ENCODE data around the gene AUTS2. TPM values are rescaled to one million over a fixed set of nuclear protein-coding genes. Genes with fewer than 3 reads are reported as not detected.

The AUTS2 gene
- total RNA-seq, 3 donors from 2014 or later = 31.5 to 94.3 (median 81.3) TPM

DNA sequence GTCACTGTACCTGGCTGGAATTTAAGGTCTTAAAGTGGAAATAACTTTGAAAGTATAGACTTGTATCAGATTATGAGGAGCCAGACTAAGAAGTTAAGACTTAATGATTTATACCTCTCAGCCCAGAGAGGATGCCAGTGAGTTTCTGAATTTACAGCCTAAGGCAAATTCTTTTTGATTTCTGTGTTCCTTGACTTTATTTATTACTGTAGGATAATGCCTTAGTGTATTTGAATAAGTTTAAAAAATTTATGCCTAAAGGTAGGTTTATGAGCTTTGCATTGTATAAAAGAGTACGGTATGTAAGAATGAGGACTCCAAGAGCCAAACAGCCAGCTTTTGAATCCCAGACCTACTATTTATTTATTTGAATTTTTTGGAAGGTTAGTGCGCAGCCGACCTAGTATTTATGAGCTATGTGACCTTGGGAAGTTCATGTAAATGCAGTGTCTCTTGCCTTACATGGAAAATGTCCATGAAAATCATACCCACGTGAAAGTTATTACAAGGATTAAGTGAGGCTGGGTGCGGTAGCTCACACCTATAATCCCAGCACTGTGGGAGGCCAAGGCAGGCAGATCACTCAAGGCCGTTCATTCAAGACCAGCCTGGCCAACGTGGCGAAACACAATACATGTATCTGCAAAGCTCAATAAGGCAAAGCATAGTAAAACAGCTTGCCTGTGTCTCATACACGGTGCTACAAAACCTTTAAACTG, 174.6 kb downstream of the AUTS2 start:
- intact Hi-C loops (cut with DNase I; ENCODE audit: low total_unique reads) = no loop called here
- Histone ChIP-seq H3K4me3 (no peak overlapping the region), H3K9me3 (no peaks in the 10 kb centered on the region), H3K27ac (no peak overlapping the region), H3K27me3 (no peaks in the 10 kb centered on the region), H3K4me1 (peaks cover 0 to 9% of the 10 kb centered on the region in 2 donors), H3K36me3 (no peaks in the 10 kb centered on the region)
- TF ChIP-seq, protein P1, sequence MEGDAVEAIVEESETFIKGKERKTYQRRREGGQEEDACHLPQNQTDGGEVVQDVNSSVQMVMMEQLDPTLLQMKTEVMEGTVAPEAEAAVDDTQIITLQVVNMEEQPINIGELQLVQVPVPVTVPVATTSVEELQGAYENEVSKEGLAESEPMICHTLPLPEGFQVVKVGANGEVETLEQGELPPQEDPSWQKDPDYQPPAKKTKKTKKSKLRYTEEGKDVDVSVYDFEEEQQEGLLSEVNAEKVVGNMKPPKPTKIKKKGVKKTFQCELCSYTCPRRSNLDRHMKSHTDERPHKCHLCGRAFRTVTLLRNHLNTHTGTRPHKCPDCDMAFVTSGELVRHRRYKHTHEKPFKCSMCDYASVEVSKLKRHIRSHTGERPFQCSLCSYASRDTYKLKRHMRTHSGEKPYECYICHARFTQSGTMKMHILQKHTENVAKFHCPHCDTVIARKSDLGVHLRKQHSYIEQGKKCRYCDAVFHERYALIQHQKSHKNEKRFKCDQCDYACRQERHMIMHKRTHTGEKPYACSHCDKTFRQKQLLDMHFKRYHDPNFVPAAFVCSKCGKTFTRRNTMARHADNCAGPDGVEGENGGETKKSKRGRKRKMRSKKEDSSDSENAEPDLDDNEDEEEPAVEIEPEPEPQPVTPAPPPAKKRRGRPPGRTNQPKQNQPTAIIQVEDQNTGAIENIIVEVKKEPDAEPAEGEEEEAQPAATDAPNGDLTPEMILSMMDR (IDR thresholded peaks at IDR 0.05) = no peak
- no peak for TF ChIP-seq POLR2AphosphoS5 (IDR thresholded peaks at IDR 0.05)
- no peak for TF ChIP-seq POLR2A (IDR thresholded peaks at IDR 0.05)
- DNase-seq (ENCODE audit: low spot score in 2 of 2) = no peak

DNA sequence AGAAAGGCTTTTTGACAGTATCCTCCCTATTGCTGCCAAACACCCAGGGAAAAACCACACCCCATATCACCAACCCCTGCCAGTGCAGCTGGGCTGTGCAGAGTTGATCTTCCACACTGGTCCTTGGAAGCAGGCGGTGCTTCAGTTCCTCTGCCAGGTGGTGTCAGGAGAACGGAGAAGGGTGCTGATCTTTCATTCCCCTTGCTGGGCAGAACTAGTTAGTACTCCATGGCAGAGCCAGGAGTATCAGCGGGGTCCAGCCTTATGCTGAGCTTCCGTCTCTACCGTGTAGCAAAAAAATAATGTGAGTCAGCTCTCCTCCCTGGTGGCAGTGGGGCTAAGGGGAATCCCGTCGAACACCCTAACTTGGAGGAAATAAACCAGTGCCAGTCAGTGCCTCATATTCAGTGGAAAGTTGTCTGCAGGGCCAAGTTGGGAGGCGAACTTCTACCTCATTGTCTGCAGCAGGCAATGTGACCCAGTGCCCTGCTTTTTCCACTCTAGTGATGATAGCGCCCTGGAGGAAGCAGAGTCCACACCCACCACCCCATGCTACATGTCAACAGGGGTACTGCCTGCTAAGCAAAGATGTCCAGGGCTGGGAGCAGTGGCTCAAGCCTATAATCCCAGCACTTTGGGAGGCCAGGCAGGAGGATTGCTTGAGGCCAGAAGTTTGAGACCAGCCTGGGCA, 175.4 kb downstream of the AUTS2 start:
- no peak for DNase-seq (ENCODE audit: low spot score in 2 of 2)
- Histone ChIP-seq H3K4me1 (peaks cover 0 to 8% of the 10 kb centered on the region in 2 donors), H3K36me3 (no peaks in the 10 kb centered on the region), H3K27ac (peak overlapping the region in 1 of 2 donors; percentile 21), H3K4me3 (no peak overlapping the region), H3K9me3 (no peaks in the 10 kb centered on the region), H3K27me3 (no peaks in the 10 kb centered on the region)
- intact Hi-C loops (cut with DNase I; ENCODE audit: low total_unique reads) = no loop called here
- TF ChIP-seq POLR2AphosphoS5 (IDR thresholded peaks at IDR 0.05) (no peak), POLR2A (IDR thresholded peaks at IDR 0.05) (no peak)
- TF ChIP-seq, protein P1 (IDR thresholded peaks at IDR 0.05) = no peak

DNA sequence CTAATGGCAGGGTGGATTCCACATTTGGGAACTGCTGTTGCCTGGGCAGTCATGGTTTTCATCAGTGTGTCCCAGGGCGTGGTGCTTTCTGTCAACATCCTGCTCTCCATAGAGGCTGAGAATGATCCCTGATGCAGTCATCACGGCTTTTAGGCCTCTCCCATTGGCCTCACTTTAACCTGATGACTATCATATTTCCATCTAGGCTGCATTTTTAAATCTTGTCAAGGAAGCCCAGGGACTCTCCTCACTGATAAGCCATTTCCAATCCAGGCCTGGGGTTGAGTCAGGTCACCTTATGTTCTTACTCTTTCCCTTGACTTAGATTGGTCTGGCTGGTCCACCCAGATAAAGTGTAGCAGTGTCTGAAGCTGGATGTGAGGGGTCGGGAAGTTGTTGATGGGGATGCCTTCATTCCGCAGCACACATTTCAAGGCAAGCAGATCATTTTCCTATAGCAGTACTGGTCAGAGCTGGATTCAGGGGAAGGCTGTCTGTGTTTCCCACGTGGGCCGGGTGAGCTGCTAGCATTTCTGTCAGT, 177.0 kb downstream of the AUTS2 start:
- H3K27me3 ChIP-seq = no peaks in the 10 kb centered on the region
- no peaks in the 10 kb centered on the region for H3K36me3 ChIP-seq
- H3K4me3 ChIP-seq = no peak overlapping the region
- no peak for TF ChIP-seq POLR2AphosphoS5 (IDR thresholded peaks at IDR 0.05)
- TF ChIP-seq, protein P1 (IDR thresholded peaks at IDR 0.05) = no peak
- H3K27ac ChIP-seq = peak overlapping the region in 1 of 2 donors; percentile 4
- no peak for DNase-seq (ENCODE audit: low spot score in 2 of 2)
- no peaks in the 10 kb centered on the region for H3K9me3 ChIP-seq
- intact Hi-C loops (cut with DNase I; ENCODE audit: low total_unique reads) = no loop called here
- H3K4me1 ChIP-seq = peaks cover 0 to 2% of the 10 kb centered on the region in 2 donors

DNA sequence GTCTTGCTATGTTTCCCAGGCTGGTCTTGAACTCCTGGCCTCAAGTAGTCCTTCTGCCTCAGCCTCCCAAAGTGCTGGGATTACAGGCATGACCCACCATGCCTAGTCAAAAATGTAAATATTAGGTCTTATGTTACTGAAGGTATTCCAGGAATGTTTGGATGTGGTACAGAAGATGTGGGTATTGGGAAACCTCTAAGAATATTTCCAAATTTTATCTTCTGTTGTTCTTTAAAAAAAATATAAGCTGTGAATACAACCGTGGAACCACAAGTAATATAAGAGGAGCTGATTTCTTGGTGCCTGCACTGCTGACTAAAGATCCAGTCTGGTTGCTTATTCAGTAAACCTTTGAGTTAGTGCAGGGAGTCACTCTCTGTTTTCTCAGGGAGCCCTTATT, 178.3 kb downstream of the AUTS2 start:
- no peak for DNase-seq (ENCODE audit: low spot score in 2 of 2)
- Histone ChIP-seq H3K4me3 (no peak overlapping the region), H3K9me3 (no peaks in the 10 kb centered on the region), H3K27me3 (no peaks in the 10 kb centered on the region), H3K4me1 (peaks cover 0 to 4% of the 10 kb centered on the region in 2 donors), H3K36me3 (no peaks in the 10 kb centered on the region), H3K27ac (no peak overlapping the region)
- TF ChIP-seq, protein P1 (IDR thresholded peaks at IDR 0.05) = no peak
- TF ChIP-seq POLR2A (IDR thresholded peaks at IDR 0.05) = no peak
- TF ChIP-seq POLR2AphosphoS5 (IDR thresholded peaks at IDR 0.05) = no peak
- intact Hi-C loops (cut with DNase I; ENCODE audit: low total_unique reads) = no loop called here

DNA sequence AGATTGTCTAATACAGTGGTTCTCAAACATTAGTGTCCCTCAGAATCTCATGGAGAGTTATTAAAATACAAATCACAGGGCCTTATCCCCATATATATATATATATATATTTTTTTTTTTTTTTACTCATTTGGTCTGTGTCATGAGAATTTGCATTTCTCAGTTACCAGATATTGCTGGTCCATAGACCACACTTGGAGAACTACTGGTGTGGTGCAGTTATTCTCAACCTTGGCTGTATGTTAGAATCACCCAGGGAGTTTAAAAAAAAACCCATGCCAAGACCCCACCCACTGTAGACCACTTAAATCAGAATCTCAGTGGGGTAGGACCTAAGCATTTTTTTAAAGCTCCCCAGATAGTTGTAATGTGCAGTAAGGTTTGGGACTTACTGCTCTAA, 179.9 kb downstream of the AUTS2 start:
- TF ChIP-seq, protein P1 (IDR thresholded peaks at IDR 0.05) = no peak
- no peak for TF ChIP-seq POLR2AphosphoS5 (IDR thresholded peaks at IDR 0.05)
- no peak for TF ChIP-seq POLR2A (IDR thresholded peaks at IDR 0.05)
- no peak overlapping the region for H3K27ac ChIP-seq
- DNase-seq (ENCODE audit: low spot score in 2 of 2) = no peak
- intact Hi-C loops (cut with DNase I; ENCODE audit: low total_unique reads) = no loop called here
- H3K27me3 ChIP-seq = no peaks in the 10 kb centered on the region
- H3K36me3 ChIP-seq = no peaks in the 10 kb centered on the region
- peaks cover 0 to 4% of the 10 kb centered on the region in 2 donors for H3K4me1 ChIP-seq
- H3K4me3 ChIP-seq = no peak overlapping the region
- H3K9me3 ChIP-seq = no peaks in the 10 kb centered on the region

All from breast epithelium (tissue), 4 donors.